ENCODE measurements around the gene BCL11A.

- TF ChIP-seq POLR2A (IDR thresholded peaks at IDR 0.05) (no peak), CTCF (IDR thresholded peaks at IDR 0.05) (no peak)
These were observed 56.5 kb downstream of the BCL11A start for GRCh38 chr2:60496956-60497355.

Data from esophagus squamous epithelium (tissue), 4 donors.